GM12874 (cell line): ENCODE results near the gene HPS6.

ENCODE experiments used
- TF ChIP-seq, protein P1 (sequence below): IDR thresholded peaks from 2 replicates; pipeline ENCODE4 v1.5.1; 2011; ENCODE audit warnings: low read depth, mild to moderate bottlenecking, control low read depth, low read length, moderate library complexity; ENCODE audit not compliant: insufficient read depth

The HPS6 gene

DNA sequence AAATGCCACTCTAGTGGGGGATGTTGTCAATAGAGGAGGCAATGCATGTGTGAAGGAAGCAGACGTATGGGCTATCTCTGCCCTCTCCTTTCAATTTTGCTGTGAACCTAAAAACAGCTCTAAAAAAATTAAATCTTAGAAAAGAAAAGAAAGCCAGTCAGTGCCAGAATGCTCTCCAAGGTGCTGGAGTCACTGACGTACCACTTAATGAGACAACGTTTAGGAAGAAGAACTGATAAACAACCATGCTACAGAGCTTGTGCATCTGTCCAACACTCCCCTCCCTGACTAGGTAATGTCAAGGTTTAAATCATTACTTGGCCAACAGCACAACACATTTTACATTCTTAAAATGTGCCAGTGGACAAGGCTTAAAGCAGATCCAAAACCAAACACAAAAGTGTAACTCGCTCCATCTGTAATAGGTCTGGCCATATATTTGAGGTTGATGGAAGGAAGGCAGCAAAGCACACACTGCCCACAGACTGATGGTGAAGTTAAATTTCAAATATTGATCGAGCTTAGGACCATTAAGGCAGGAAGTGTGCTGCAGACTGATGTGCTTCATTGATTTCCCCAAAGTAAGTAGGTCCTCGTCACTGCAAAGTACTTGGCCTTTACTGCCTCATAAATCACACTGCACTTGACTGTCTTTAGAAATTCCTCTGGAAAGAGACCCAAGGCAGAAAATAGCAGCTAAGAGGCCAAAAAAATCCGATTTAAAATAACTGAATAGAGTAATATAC is 24.7 kb upstream of the HPS6 start:
- TF ChIP-seq, protein P1, sequence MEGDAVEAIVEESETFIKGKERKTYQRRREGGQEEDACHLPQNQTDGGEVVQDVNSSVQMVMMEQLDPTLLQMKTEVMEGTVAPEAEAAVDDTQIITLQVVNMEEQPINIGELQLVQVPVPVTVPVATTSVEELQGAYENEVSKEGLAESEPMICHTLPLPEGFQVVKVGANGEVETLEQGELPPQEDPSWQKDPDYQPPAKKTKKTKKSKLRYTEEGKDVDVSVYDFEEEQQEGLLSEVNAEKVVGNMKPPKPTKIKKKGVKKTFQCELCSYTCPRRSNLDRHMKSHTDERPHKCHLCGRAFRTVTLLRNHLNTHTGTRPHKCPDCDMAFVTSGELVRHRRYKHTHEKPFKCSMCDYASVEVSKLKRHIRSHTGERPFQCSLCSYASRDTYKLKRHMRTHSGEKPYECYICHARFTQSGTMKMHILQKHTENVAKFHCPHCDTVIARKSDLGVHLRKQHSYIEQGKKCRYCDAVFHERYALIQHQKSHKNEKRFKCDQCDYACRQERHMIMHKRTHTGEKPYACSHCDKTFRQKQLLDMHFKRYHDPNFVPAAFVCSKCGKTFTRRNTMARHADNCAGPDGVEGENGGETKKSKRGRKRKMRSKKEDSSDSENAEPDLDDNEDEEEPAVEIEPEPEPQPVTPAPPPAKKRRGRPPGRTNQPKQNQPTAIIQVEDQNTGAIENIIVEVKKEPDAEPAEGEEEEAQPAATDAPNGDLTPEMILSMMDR: no peak

DNA sequence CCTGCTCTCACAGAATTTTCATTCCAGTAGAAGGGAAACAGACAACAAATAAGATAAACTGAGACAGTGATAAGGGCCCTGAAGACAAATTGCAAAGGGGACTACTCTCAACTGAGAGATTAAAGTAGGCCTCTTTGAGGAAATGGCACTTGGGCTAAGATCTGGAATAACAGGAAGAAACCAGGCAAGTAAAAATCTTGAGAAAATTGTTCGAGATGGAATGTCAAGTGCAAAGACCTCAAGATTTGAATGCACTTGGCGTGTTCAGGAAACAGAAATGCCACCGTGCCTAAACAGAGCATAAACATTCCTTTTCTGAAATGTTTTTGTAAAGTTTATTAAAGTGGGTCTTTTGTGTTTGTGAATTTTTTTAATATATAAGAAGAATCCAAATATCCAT is 19.9 kb upstream of the HPS6 start:
- TF ChIP-seq, protein P1: no peak

DNA sequence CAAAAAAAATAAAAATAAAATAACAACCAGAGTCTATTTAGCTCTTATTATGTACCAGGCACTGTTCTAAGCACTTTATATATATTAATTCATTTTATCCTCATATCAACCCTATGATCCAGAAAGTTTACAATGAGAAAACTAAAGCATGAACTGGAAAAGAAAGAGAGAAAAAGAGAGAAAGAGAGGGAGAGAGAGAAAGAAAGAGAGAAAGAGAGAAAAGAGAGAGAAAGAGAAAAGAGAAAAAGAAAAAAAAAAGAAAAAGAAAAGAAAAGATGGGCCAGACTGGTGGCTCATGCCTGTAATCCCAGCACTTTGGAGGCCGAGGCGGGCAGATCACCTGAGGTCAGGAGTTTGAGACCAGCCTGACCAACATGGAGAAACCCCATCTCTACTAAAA is 19.1 kb upstream of the HPS6 start:
- TF ChIP-seq, protein P1: no peak

DNA sequence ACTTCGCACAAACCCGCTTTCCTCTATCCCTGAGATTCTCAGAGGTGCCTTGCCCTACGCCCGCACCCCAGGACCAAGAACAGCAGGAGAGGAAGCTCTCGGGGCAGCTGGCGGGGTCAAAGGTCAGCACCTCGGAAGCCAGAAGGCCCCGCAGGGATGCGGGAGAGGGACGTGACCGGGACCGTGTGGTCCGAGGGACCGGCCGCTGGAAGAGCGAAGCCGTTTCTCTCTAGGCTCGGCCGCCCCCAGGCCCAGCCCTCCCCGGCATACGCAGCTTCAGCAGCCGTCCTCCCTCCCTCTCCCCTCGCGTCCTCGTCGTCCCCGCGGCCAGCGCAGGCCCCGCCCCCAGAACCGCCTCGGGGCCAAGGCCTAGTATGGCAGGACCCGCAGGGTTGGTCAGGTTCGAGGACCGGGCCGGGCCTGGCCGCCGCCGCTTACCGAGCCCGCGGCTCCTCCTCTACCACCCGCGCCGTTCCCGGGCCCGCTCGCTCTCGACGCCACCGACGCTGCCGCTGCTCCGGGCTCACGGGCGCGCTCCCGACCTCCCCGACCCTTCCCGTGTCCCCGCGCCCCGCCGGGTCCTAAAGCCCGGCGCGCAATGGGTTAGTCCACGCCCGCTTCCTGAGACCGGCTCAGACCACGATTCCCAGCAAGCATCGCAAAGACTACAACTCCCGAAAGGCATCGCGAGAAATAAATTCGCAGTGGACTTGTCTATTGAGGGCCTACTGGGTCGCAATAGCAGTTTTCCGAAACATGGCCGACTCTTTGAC is 9.3 kb upstream of the HPS6 start, which contains the start of gene ARMH3:
Gene ARMH3, minus strand, starts transcription at position 527 of the 773 bp plus-strand sequence. CDS start 16,059 bp downstream, outside the sequence.
- TF ChIP-seq, protein P1: no peak

DNA sequence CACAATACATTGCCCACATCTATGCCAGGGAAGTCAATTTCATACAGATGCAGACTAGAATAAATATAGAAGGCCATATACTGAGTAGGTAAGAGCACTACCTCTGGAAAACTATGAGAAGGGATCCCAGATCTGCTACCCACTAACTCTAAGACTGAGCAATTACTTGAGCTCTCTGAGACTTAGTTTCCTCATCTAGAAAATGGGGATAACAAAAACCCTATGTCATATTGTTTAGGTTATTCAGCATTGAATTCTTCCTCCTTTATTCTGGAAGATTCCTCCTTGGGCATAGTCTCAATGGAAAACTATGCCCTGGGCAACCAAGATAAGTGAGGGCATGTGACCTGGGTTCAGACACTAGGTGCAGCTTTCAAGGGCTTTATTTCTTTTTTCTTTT is 5.2 kb upstream of the HPS6 start:
- TF ChIP-seq, protein P1: no peak

DNA sequence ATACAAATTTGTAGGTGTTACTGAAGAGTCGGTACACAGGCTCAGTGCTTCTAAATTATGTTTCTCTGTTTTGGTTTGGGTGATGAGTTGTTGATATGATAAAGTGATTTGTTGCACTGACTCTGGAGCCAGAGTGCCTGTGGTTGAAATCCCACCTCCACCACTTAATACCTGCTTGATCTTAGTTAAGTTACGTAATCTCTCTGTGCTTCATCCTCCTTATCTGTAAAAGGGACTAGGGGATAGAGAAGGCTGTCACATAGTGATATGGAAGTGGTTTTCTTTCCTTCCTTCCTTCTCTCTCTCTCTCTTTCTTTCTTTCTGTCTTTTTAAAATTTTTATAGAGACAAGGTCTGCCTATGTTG is 664 bp upstream of the HPS6 start:
- TF ChIP-seq, protein P1: no peak

DNA sequence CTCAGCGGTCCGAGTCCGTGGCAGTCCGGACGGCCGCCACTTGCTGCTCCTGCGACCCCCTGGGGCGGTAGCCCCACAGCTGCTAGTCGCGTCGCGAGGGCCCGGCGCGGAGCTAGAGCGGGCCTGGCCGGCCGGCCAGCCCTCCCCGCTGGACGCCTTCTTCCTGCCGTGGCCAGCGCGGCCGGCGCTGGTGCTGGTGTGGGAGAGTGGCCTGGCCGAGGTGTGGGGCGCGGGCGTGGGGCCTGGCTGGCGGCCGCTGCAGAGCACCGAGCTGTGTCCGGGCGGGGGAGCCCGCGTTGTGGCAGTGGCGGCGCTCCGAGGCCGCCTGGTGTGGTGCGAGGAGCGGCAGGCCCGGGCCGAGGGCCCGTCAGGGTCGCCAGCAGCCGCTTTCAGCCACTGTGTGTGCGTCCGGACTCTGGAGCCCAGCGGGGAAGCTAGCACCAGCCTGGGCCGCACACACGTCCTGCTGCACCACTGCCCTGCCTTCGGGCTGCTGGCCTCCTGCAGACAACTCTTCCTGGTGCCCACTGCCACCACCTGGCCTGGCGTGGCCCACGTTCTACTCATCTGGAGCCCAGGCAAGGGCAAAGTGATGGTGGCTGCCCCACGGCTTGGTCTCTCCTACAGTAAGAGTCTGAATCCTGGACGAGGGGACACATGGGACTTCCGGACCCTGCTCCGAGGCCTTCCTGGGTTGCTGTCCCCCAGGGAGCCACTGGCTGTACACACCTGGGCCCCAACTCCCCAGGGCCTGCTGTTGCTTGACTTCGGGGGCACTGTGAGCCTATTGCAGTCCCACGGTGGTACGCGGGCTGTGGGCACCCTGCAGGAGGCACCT is 631 bp downstream of the HPS6 start:
- TF ChIP-seq, protein P1: 0 out of 2 replicates have a peak, but pooled peaks have one; percentile 5
